ENCODE data around the gene CBLIF.

CBLIF gene

GRCh38 chr11:59877325-59877724 is 32.0 kb upstream of the CBLIF start:
- TF ChIP-seq CTCF (conservative IDR thresholded peaks at IDR 0.05; ENCODE audit: low read length) = no peak
- no peak for DNase-seq (ENCODE audit: low read depth)
- no peak overlapping the region for H3K4me3 ChIP-seq (ENCODE audit: low read length)

DNA sequence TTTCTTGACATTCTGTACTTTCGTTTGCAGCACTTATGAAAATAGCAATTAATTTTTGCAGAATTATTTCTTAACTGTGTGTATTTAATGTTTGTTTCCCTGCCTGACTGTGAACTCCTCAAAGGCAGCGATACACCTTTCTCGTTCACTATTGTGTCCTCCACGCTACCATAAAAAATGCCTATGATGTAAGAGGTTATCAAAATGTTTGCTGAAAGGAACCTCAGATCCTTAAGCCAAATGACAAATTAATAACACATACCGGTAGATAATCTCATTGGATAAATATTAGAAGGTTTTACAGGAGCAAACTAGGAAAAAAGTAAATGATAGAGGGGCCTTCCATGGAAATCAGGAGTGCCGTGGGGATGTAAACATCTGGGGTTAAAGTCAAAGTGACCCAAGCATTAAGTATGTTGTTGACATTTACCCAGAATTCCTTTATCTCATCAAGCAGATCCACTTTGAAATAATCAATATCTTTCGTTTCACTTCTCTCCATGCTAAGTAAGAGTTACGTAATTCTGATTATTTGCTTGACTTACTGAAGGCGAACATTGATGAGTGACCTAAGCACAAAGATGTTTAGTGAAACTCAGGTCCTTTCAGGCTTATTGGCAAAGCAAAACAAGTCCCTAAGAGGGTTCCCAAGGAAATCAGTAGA is 30.7 kb upstream of the CBLIF start:
- TF ChIP-seq CTCF (conservative IDR thresholded peaks at IDR 0.05; ENCODE audit: low read length) = no peak
- no peak for DNase-seq (ENCODE audit: low read depth)
- no peak overlapping the region for H3K4me3 ChIP-seq (ENCODE audit: low read length)

DNA sequence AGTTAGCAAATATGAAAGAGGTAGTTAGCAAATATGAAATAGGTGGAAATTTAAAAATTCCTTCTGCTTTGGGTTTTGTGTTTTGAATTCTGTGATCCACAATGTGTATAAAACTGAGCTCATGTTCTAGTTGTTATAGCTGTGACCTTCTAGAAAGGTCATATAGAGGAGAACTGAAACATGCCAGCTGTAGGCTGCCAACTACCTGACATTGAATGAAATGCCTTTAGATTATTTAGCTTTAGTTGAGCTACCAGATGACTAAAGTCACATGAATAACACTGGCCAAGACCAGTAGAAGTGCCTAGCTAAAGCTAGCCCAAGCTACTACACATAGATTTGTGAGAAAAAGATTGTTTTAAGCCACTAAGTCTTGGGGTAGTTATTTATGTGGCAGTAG is 26.8 kb upstream of the CBLIF start:
- no peak overlapping the region for H3K4me3 ChIP-seq (ENCODE audit: low read length)
- no peak for DNase-seq (ENCODE audit: low read depth)
- TF ChIP-seq CTCF (conservative IDR thresholded peaks at IDR 0.05; ENCODE audit: low read length) = no peak

DNA sequence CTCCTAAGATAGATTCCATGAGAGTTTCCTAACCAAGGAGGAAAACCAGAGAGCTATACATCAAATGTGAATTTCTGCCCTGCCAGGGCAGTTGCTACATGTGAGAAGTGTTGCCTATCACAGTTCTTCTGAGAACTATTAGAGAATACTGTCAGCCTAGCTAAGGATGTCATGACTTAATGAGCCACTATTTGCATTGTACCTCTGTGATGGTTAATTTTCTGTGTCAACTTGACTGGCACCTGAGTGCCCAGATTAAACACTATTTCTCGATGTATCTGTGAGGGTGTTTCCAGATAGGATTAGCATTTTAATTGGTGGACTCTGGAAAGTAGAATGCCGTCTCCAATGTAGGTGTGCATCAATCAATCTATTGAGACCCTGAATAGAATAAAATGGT is 22.6 kb upstream of the CBLIF start:
- no peak for TF ChIP-seq CTCF (conservative IDR thresholded peaks at IDR 0.05; ENCODE audit: low read length)
- no peak for DNase-seq (ENCODE audit: low read depth)
- no peak overlapping the region for H3K4me3 ChIP-seq (ENCODE audit: low read length)

DNA sequence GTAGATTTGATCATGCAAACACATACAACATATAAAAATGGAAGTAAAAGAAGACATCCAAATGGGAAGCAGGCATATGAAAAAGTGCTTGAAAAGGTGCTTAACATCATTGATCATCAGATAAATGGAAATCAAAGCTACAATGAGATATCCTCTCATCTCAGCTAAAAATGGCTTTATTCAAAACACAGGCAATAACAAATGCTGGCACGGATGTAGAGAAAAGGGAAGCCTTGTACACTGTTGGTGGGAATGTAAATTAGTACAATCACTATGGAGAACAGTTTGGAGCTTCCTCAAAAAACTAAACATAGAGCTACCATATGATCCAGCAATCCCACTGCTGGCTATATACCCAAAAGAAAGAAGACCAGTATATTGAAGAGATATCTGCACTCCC is 21.5 kb upstream of the CBLIF start:
- no peak for DNase-seq (ENCODE audit: low read depth)
- H3K4me3 ChIP-seq (ENCODE audit: low read length) = no peak overlapping the region
- TF ChIP-seq CTCF (conservative IDR thresholded peaks at IDR 0.05; ENCODE audit: low read length) = no peak

- TF ChIP-seq CTCF (conservative IDR thresholded peaks at IDR 0.05; ENCODE audit: low read length) = no peak
- DNase-seq (ENCODE audit: low read depth) = no peak
- H3K4me3 ChIP-seq (ENCODE audit: low read length) = no peak within 1 kb of the TSS
Measured at GRCh38 chr11:59866397-59866796, 21.1 kb upstream of the CBLIF start, which contains the start of gene TCN1. Gene TCN1, minus strand, starts transcription at chr11:59866487. Its CDS starts 17 bp downstream, at chr11:59866470.

DNA sequence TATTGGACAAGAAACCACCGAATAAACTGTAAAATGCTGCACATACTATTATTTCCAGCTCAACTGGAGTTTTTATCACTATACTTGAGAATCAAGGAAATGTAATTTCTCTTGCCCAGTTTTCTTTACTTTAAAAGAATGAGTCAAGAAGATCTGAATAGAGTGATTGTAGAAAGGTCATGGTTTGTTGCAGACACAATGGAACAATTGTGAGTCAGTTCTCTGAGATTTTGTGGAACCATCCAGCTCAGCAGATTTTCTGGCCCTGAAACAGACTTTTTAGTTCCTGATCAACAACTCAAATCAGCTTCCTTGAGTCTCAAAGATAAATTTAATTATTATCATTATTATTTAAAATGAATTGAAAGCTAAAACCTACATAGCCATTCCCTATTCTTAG is 19.7 kb upstream of the CBLIF start:
- no peak overlapping the region for H3K4me3 ChIP-seq (ENCODE audit: low read length)
- TF ChIP-seq CTCF (conservative IDR thresholded peaks at IDR 0.05; ENCODE audit: low read length) = no peak
- DNase-seq (ENCODE audit: low read depth) = no peak

All from AG10803 (cell line).